HT1080 (cell line): ENCODE measurements around the gene SYT9. TPM values are rescaled to one million over a fixed set of nuclear protein-coding genes. Genes with fewer than 3 reads are reported as not detected.
A peak's percentile ranks its signal among the peaks of the same experiment; 100 is the strongest.

Experiments used
- DNase-seq: peaks from one replicate; pipeline ENCODE4 v3.0.0-alpha.2; 2015; ENCODE audit warnings: low read depth
- total RNA-seq: library from RNA; depleted of rRNA; stranded (reverse); fragments of >200 nt; shearing (Covaris generic); gene quantifications from 2 replicates; pipeline ENCODE4 v1.2.3, GENCODE V29; 2014

Gene SYT9
- total RNA-seq, 1 experiment from 2014 or later = 0.11 TPM

DNA sequence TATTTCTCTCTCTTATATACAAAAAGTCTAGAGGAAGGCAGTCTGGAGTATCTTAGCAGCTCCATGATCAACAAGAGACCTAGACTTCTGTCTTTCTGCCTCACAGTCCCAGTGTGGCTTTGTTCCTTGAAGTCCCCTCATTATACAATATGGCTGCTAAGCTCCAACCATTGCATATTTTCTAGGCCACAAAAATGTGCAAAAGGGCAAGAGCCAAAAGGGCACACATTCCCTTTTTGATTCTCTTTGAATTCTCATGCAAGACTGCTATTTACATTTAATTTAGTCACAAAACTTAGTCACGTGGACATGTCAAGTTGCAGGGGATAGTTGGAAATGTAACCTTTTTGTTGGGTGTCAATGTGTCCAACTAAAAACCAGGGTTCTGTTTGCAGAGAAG is 169.4 kb downstream of the SYT9 start:
- no peak for DNase-seq

DNA sequence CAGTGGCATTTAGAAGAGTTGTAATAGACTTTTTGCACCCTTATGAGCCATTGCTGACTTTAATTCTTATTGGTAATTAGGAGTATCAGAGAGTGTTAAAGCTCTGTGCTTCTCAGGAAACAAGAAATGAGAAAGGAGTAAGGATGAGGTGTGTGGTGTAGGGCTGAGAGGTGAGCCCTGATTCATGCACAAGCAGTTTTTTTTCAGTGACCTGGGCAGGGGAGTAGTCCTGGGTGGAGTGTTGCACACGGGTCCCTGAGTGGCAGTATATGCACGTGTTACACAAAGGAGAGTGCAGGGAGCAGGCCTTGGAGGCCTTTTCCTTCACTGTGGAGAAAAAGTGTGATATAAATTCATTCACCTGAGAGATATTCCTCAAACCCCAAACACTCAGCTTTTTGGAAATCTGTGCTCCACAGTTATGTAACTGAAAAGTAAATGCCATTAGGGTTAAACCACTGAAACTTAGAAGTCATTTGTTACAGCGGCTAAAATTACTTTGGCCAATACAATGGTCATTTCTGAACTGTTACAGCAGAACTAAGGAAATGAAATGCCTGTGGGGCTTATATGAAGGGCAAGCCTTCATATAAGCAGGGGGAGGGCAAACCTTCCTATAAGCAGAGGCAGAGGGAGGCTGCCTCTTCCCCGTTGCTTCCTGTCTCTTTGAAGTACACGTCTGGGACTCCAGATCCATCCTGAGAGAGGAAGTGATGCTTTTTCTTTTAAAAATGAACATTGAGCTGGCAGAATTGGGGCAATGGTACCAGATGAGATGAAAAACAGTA is 171.0 kb downstream of the SYT9 start:
- peak; percentile 48 for DNase-seq

DNA sequence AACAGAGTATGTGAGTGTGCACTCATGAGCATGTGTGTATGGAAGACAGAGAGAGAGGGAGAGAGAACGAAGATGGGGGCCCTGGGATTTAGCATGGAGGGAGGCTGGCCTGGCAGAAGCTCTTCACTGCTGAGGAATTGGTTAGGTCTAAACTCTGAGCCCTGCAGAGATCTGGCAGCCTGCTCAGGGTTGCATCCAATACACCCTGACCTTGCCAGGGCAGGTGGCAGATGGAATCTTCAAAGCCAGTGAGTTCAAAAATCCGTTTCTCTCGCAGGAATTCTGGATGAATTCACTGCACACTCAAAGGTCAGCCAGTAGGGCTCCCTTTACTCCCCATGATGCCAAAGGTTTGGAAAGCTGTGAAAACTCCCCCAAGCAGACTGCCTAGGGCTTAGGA is 172.2 kb downstream of the SYT9 start:
- no peak for DNase-seq

- DNase-seq = no peak
Measured at GRCh38 chr11:7427733-7428132, 176.0 kb downstream of the SYT9 start.

DNA sequence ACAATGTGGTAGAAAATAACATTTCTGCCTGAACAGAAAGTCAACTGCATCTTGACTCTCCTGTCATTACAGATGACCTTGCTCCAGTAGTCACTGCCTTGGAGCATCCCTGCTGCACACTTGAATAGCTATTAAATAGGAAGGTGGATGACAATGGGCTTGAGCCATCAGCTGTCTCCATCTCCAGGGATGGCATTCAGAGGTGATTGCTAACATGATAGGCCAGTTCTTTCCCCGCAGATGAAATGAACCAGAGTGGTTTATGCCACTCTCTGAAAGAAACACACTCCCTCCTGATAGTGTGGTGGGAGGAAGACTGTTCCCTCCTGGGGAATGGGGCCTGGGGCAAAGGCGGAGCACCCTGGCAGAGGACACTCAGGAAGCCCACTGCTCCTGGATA is 176.5 kb downstream of the SYT9 start:
- DNase-seq = no peak

GRCh38 chr11:7430496-7430895 is 178.8 kb downstream of the SYT9 start:
- DNase-seq = no peak

- DNase-seq = no peak
Measured at GRCh38 chr11:7435176-7435575, 183.5 kb downstream of the SYT9 start.

GRCh38 chr11:7436146-7436545 is 184.4 kb downstream of the SYT9 start:
- DNase-seq = no peak

- DNase-seq = no peak
Measured at GRCh38 chr11:7436657-7437056, 185.0 kb downstream of the SYT9 start.

- DNase-seq = peak; percentile 34
Measured at GRCh38 chr11:7437696-7438095, 186.0 kb downstream of the SYT9 start.

GRCh38 chr11:7439746-7440320 is 188.1 kb downstream of the SYT9 start:
- no peak for DNase-seq

DNA sequence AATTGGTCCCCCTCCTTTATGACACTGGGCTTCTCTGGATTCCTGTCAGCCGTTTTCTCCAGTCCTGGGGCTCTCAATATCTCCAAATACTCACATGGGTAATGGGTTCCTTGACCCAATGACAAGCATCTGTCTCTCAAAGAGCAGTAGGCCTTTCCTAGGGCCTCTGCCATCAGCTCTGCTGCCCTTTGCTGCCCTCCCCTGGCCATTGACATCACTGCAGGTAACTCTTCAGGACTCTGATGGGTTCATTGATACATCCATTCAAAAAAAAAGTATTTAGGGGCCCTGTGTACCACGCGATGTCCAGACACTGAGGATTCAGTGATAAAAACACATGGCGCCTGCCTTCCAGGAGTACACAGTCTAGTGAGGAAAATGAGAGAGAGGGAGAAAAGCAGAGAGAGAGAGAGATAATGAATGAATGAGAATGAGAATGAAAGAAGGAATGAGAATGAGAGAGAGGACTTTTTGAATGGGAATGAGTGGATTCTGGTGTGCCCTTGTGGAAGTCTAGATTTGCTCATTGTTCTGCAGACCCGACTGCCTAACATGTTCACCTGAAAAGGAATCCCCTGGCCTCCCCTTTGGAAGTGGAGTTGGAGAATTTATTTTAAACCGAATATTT is 191.0 kb downstream of the SYT9 start:
- DNase-seq = peak; percentile 39

DNA sequence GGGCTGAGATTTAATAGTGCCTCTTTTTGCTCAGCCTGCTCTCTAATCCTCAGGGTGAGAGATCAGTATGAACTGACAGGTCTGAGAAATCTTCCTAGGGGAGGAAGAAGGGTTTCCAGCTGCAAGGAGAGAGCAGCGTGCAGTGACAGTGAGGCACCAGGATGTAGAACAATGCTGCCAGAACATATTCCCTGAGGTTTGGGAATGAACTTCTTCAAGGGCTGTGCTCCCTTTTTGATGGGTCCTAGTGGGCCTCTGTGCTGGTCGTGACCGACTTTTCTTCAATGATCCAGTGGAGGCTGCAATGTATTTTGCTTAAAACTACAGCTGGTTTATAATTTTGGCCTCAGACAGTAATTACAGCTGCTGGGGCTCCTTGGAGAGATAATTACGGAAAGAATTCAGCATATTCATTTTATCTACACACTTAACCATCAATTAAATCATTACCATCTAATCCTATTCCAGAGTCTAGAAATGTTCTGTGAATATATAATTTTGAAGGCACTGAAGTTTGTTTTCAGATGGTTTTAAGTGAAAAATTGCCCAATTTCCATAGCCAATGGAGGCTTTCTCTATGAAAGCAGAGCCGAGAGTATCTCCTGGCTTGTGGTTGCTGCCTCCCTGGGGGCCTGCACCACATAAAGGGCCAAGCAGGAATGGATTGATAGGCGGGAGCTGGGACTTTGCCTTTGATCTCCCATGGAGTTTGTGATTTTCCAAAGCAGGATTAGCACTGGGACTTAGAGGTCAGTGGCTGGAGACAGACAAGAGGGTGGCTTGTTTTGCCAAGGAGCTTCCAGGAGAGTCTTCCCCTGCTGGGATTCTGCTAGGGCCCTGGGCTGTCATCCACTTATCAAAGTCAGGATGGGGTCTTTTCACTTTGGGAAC is 192.6 kb downstream of the SYT9 start:
- DNase-seq = no peak

DNA sequence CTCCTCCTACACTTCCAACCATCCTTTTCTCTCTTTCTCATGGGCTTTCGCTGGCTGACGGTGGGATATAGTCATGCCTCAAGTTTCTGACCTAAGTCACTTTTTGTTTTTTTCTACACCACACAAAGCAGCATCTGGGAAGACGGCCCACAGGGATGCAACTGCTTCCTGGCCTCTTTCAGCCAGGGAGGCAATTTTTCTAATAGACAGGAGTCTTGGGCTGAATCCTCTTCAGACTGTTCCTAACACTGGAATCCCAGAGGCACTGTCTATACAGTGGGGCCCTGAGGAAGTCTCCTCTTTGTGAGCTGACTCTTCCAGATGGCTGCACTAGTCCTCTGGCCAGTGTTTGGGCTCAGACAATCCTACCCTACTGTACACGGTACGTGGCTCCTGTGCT is 193.9 kb downstream of the SYT9 start:
- no peak for DNase-seq

DNA sequence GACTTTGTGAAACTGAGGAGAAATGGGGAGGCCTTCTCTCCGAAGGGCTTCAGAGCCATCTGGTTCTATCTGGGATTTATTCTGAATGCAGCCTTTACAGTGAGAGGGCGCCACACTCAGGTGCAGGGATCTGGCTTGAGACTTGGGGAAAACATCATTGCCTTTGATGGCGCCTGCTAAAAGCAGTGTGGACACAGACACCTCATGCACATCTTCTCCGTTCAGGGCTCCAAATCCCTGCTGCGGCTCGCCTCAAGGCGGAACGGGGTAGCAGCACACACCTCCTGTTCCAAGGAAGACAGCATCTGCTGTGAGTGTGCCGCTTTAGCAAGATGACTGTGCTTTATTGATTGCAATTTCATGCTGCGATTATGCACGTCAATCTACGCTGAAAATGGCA is 196.5 kb downstream of the SYT9 start:
- DNase-seq = no peak

DNA sequence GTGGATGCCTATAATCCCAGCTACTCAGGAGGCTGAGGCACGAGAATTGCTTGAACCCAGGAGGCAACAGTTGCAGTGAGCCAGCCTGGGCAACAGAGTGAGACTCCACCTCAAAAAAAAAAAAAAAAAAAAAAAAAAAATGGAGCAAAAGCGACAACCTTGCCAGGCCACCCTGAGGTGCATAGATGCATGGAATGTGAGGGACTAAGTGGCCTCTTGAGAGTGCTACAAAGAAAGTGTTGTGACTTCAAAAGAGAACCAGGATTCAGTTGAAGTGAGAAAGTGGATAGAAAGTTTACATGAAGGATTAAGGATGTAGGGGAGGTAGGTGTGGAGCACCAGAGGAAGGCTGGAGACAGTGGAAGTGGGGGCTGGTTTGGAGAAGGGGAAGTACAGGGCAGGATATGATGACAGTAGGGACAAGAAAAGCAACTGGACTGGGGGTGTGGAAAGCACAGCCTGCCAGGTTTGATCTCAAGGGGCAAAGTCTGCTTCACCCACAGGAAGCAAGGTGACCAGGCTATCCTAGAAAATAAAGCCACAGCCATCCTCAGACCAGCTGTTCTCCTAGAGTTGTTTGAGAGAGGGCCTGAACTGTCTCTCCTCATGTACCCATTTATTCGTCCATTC is 197.6 kb downstream of the SYT9 start:
- DNase-seq = peak; percentile 23

GRCh38 chr11:7449841-7450214 is 198.1 kb downstream of the SYT9 start:
- DNase-seq = peak; percentile 34

DNA sequence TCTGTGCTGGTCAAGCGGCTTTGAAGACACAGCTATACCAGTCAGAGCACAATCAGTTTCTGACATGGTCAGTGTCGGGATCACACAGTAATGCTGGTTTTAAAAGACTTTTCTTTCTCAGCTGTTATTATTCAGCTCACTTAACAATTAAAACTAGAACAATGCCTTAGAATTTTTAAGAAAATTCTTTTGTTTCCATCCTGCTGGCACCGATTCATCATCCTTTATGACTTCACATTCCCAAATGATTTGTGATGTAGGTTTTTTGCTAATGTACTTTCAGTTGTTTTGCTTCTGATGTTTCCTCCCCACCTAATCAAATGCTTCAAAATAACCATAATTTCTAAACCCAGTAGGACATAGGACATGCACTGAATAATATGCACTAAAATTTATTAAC is 199.1 kb downstream of the SYT9 start:
- DNase-seq = no peak

DNA sequence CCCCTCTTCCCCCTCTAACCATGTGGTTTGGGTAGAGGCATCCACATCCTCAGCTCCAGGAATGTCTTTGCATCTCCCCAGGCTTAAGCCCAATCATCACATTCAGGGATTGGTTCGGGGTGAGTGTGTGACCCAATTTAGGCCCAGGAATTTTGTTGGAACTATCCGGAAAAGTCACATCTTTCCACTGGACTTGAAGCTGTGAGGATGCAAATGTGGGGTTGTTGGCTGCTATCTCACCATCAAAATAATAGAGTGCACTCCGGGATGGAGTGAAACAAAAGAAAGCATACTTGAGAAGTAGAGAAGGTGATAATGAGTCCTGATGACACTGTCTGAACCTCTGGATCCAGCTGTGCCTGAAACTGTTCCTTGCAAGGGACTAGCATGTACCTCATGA is 199.8 kb downstream of the SYT9 start:
- DNase-seq = no peak

GRCh38 chr11:7451952-7452494 is 200.3 kb downstream of the SYT9 start:
- no peak for DNase-seq

DNA sequence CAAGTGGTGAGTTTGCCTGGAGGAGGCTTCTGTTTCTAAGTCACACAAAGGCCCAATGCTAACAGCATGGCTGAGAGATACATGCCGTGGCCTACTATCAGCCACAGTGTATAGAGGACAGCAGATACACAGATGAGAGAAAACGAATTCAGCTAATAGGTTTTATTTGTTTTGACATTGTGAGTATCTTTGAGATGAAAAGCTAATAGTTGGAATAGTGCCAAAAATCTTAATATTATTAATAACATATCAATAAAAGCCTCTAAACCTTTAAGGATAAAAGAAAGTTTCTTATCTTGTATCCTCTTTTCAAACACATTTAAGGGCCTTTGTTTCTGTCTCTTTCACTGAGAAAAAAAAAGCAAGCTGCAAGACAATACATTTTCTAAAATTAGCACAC is 203.2 kb downstream of the SYT9 start:
- DNase-seq = no peak
